Measurements from ENCODE around the gene PHKG1. TPM values are rescaled to one million over a fixed set of nuclear protein-coding genes. Genes with fewer than 3 reads are reported as not detected.
"Not testable (repeated sequence)": the region's sequence is repeated elsewhere in the genome, so short reads cannot be mapped to it uniquely, and the experiment has no call there.

Gene PHKG1
- total RNA-seq, 1 donor from 2014 or later: 21.4 TPM

DNA sequence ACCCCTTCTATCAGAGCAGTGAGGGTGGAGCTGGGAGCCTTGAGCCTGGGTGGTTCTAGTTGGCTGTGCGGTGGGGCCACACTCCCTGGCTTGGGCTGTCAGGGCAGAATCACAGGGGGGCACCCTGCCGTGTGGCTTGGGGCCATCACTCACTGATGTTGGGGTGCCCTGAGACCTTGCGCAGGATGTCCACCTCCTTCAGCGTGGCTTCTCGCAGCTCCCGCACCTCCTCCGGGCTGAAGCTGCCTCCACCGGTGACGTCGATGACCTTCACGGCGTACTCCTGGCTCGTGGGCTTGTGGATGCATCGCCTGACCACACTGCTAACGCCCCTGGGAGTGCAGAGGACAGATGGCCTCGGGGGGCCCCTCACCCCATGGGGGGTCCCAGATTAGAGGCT lies 5.3 kb downstream of the PHKG1 start:
- Histone ChIP-seq H3K36me3 (peaks cover 44% of the 10 kb centered on the region), H3K27ac (replicated peaks) (no peak overlapping the region), H3K27me3 (ENCODE audit: low read depth) (no peaks in the 10 kb centered on the region), H3K9me3 (replicated peaks) (no peaks in the 10 kb centered on the region), H3K4me1 (peaks cover 34% of the 10 kb centered on the region), H3K4me3 (no peak overlapping the region)
- DNase-seq: no peak
- TF ChIP-seq, protein P1, sequence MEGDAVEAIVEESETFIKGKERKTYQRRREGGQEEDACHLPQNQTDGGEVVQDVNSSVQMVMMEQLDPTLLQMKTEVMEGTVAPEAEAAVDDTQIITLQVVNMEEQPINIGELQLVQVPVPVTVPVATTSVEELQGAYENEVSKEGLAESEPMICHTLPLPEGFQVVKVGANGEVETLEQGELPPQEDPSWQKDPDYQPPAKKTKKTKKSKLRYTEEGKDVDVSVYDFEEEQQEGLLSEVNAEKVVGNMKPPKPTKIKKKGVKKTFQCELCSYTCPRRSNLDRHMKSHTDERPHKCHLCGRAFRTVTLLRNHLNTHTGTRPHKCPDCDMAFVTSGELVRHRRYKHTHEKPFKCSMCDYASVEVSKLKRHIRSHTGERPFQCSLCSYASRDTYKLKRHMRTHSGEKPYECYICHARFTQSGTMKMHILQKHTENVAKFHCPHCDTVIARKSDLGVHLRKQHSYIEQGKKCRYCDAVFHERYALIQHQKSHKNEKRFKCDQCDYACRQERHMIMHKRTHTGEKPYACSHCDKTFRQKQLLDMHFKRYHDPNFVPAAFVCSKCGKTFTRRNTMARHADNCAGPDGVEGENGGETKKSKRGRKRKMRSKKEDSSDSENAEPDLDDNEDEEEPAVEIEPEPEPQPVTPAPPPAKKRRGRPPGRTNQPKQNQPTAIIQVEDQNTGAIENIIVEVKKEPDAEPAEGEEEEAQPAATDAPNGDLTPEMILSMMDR (IDR thresholded peaks at IDR 0.05; ENCODE audit: borderline replicate concordance): no peak
- intact Hi-C loops (cut with micrococcal nuclease): no loop called here

DNA sequence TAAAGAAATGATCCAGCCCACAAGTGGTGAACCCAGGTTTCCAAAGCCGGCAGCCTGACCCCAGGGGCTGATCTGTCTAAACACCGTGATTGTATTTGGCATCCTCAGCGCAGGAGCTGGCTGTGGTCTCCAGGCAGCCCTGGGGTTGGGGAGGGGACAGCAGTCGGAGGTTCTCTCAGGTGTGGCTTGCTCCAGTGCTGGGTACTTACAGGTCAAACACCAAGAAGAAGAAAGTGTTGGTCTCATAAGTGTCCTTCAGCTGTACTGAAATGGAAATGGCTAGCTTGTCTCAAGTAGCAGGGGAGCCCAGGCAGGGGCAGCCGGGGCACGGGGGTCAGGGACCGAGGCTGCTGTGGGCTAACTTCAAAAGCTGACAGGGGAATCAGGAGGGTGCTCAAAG lies 6.0 kb downstream of the PHKG1 start:
- no peak for DNase-seq
- intact Hi-C loops (cut with micrococcal nuclease): no loop called here
- TF ChIP-seq, protein P1 (IDR thresholded peaks at IDR 0.05; ENCODE audit: borderline replicate concordance): no peak
- Histone ChIP-seq H3K36me3 (peaks cover 51% of the 10 kb centered on the region), H3K4me3 (no peak overlapping the region), H3K27me3 (ENCODE audit: low read depth) (no peaks in the 10 kb centered on the region), H3K27ac (replicated peaks) (no peak overlapping the region), H3K9me3 (replicated peaks) (no peaks in the 10 kb centered on the region), H3K4me1 (peaks cover 32% of the 10 kb centered on the region)

DNA sequence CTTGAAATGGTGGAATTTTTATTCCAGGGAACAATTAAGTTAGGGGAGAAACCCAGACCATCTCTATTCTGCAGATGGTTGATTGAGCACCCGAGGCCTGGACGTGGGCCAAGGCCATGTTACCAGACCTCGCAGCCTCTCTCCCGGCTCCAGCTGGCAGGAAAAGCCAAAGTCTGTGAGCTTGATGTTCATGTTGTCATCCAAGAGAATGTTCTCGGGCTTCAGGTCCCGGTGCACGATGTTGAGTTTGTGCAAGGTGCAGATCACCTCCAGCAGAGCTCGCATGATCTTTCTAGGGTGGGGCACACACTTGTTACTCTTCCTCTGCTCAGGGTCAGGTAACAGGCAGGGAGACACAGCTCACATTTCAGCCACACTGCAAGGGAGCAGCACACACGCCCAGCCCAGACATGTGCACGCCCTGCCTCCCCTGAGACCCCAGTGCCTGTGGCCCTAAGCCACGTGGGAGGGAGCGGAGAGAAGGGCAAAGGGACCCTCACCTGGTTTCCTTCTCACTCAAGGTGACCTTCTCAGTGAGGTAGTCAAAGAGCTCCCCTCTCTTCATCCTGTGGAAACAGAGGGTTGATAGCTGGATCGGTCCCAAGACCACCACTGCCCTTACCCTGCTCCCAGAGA lies 9.5 kb downstream of the PHKG1 start:
- Histone ChIP-seq H3K27me3 (ENCODE audit: low read depth) (no peaks in the 10 kb centered on the region), H3K4me3 (no peak overlapping the region), H3K4me1 (peaks cover 56% of the 10 kb centered on the region), H3K36me3 (peaks cover 54% of the 10 kb centered on the region), H3K27ac (replicated peaks) (peak overlapping the region; percentile 74), H3K9me3 (replicated peaks) (no peaks in the 10 kb centered on the region)
- intact Hi-C loops (cut with micrococcal nuclease): no loop called here
- TF ChIP-seq, protein P1 (IDR thresholded peaks at IDR 0.05; ENCODE audit: borderline replicate concordance): no peak
- peak; percentile 72 for DNase-seq

DNA sequence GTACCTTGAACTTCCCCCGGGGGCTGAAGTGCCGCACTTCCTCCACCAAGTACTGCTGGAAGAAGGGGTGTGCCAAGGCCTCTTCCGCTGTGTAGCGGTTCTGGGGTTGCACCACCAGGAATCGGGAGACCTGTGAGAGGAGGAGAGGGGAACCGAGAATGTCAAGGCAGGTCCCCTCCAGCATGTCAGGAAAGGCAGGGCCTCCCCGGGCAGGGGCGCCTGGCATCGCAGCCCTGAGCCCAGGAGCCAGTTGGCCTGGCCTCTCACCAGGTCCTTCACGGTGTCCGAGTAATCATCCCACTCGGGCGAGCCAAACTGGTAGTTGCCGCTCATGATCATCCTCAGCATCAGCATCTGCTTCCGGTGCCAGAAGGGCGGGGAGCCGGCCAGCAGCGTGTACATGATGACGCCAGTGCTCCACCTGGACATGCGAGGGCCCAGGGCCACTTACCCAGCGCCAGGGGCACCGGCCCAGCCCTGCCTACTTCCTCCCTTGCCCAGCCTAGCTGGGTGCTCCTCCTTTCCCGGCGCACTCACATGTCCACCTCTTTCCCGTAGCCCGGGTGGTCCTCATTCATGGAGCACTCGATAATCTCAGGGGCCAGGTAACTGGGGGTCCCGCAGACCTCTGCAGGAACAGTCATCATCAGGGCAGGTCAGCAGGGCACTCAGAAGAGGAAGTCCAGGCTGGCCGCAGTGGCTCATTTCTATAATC lies 11.0 kb downstream of the PHKG1 start:
- no peak for DNase-seq
- no peaks in the 10 kb centered on the region for H3K27me3 ChIP-seq (ENCODE audit: low read depth)
- TF ChIP-seq, protein P1 (IDR thresholded peaks at IDR 0.05; ENCODE audit: borderline replicate concordance): no peak
- H3K4me1 ChIP-seq: peaks cover 59% of the 10 kb centered on the region
- intact Hi-C loops (cut with micrococcal nuclease): no loop called here
- H3K36me3 ChIP-seq: peaks cover 43% of the 10 kb centered on the region
- no peaks in the 10 kb centered on the region for H3K9me3 ChIP-seq (replicated peaks)
- peak overlapping the region; percentile 95 for H3K27ac ChIP-seq (replicated peaks)
- no peak overlapping the region for H3K4me3 ChIP-seq

DNA sequence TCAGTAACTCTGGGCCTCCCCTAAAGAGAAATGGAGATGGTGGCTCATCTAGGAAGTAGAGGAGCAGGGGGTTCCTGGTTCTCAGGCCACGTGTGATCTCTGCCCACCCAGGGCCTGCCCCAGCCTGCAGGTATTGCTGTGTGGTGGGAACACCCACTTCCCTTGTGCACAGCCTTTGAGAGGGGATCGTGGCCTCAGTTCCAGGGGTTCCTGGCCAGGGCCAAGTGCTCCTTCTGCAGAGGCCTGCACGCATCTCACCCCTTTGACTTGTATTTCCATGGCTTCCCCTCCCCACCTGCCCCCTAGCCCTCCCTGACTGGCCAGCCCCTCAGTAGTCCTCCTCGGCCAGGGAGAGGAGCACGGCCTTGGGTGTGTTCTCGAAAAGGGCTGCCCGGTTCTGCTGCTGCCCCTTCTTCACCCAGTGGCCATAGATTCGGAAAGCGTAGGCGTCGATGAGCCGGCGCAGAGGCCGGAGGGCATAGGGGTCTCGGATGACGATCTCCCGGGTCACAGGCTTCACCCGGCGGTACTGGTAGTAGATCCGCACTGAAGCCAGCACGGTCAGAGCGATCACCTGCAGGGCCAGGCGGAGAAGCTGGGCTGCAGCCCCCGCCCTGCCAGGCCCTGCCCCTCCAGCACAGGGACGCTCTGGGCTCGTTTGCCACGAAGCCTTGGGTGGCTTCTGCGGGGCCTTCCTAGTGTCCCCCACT lies 11.9 kb downstream of the PHKG1 start:
- H3K4me3 ChIP-seq; H3K9me3 ChIP-seq (replicated peaks); DNase-seq; intact Hi-C loops (cut with micrococcal nuclease); H3K27me3 ChIP-seq (ENCODE audit: low read depth): not testable (repeated sequence)
- Histone ChIP-seq H3K36me3 (peaks cover 34% of the 10 kb centered on the region), H3K27ac (replicated peaks) (peak overlapping the region; percentile 95), H3K4me1 (peaks cover 59% of the 10 kb centered on the region)
